WTC11 (cell line): Measurements from ENCODE around the gene PCDHGC5. TPM values are rescaled to one million over a fixed set of nuclear protein-coding genes. Genes with fewer than 3 reads are reported as not detected.
A peak's percentile ranks its signal among the peaks of the same experiment; 100 is the strongest.

Experiments used
- ATAC-seq: fragments of 200-7000 bp; cut with Tn5 transposase; 2 replicates; pipeline ENCODE4 v1.10.0; 2021; ENCODE audit warnings: mild to moderate bottlenecking, moderate library complexity
- CTCF ChIA-PET: fragments of 300-600 bp; sonication (Branson Sonifier 250); formaldehyde crosslinking; loops from one replicate; lab custom pipeline; 2021; ENCODE audit warnings: antibody characterized with exemption; lab: Charles Lee
- POLR2A ChIA-PET: fragments of 350-600 bp; sonication (Branson Sonifier 250); formaldehyde crosslinking; loops from one replicate; lab custom pipeline; 2021; ENCODE audit warnings: antibody characterized with exemption; lab: Charles Lee
- DNase-seq: peaks from one replicate; pipeline ENCODE4 v3.0.0; 2021; ENCODE audit warnings: low spot score
- H3K27ac Mint-ChIP-seq: 2 replicates; pipeline ENCODE4 v1.8.0; 2021; ENCODE audit warnings: mixed read lengths
- H3K27me3 Mint-ChIP-seq: 2 replicates; pipeline ENCODE4 v1.8.0; 2021; ENCODE audit warnings: low read depth, mild to moderate bottlenecking, moderate library complexity, mixed read lengths
- H3K36me3 Mint-ChIP-seq: 2 replicates; pipeline ENCODE4 v1.8.0; 2021; ENCODE audit warnings: mixed read lengths
- H3K4me1 Mint-ChIP-seq: 2 replicates; pipeline ENCODE4 v1.8.0; 2022; ENCODE audit warnings: mixed read lengths
- H3K4me3 Mint-ChIP-seq: 2 replicates; pipeline ENCODE4 v1.8.0; 2021; ENCODE audit warnings: mild to moderate bottlenecking, moderate library complexity, mixed read lengths
- H3K9me3 Mint-ChIP-seq: 2 replicates; pipeline ENCODE4 v1.8.0; 2021; ENCODE audit warnings: mixed read lengths
- ATF1 ChIP-seq: sonication (generic); formaldehyde crosslinking; IDR thresholded peaks from 2 replicates; pipeline ENCODE4 v1.8.1; 2023; ENCODE audit warnings: mild to moderate bottlenecking, moderate library complexity, missing genetic modification reagents
- CREB1 ChIP-seq: sonication (generic); formaldehyde crosslinking; IDR thresholded peaks from 2 replicates; pipeline ENCODE4 v1.8.0; 2023; ENCODE audit warnings: mild to moderate bottlenecking, missing genetic modification reagents
- EMX1 ChIP-seq: fragments of 250-450 bp; sonication (Bioruptor Pico); IDR thresholded peaks from 2 replicates; pipeline ENCODE4 v1.8.0; 2021; ENCODE audit warnings: mild to moderate bottlenecking
- ESRRA ChIP-seq: sonication (generic); formaldehyde crosslinking; IDR thresholded peaks from 2 replicates; pipeline ENCODE4 v1.8.1; 2022; ENCODE audit warnings: mild to moderate bottlenecking, missing genetic modification reagents, borderline replicate concordance
- GTF2I ChIP-seq: fragments of 250-450 bp; sonication (Bioruptor Pico); conservative IDR thresholded peaks from 2 replicates; pipeline ENCODE4 v1.4.0; 2021; ENCODE audit warnings: mild to moderate bottlenecking
- IRF2 ChIP-seq: sonication (generic); formaldehyde crosslinking; IDR thresholded peaks from 2 replicates; pipeline ENCODE4 v1.8.0; 2022; ENCODE audit warnings: low read depth, missing genetic modification reagents, borderline replicate concordance
- JAZF1 ChIP-seq: fragments of 250-450 bp; sonication (Bioruptor Pico); IDR thresholded peaks from 2 replicates; pipeline ENCODE4 v1.9.0; 2021; ENCODE audit warnings: moderate library complexity, mild to moderate bottlenecking, inconsistent platforms
- NFE2L1 ChIP-seq: sonication (generic); formaldehyde crosslinking; IDR thresholded peaks from 2 replicates; pipeline ENCODE4 v1.8.1; 2023; ENCODE audit warnings: missing genetic modification reagents
- RELA ChIP-seq: sonication (generic); formaldehyde crosslinking; IDR thresholded peaks from 2 replicates; pipeline ENCODE4 v1.8.1; 2022; ENCODE audit warnings: missing genetic modification reagents, mild to moderate bottlenecking, borderline replicate concordance
- SP1 ChIP-seq: sonication (generic); formaldehyde crosslinking; conservative IDR thresholded peaks from 2 replicates; pipeline ENCODE4 v1.8.1; 2022; ENCODE audit warnings: missing genetic modification reagents
- TEAD1 ChIP-seq: sonication (generic); formaldehyde crosslinking; IDR thresholded peaks from 2 replicates; pipeline ENCODE4 v1.8.0; 2022; ENCODE audit warnings: mild to moderate bottlenecking, missing genetic modification reagents
- ZNF396 ChIP-seq: fragments of 250-450 bp; sonication (Bioruptor Pico); IDR thresholded peaks from 2 replicates; pipeline ENCODE4 v1.8.0; 2021; ENCODE audit warnings: mild to moderate bottlenecking, moderate library complexity, borderline replicate concordance
- ZNF423 ChIP-seq: fragments of 250-450 bp; sonication (Bioruptor Pico); IDR thresholded peaks from 2 replicates; pipeline ENCODE4 v2.1.2; 2022; ENCODE audit warnings: mild to moderate bottlenecking, moderate library complexity
- total RNA-seq: library from RNA; stranded (reverse); gene quantifications from 3 replicates; pipeline ENCODE4 v1.2.3, GENCODE V29; 2021
- TF ChIP-seq, protein P1 (sequence below): sonication (generic); formaldehyde crosslinking; IDR thresholded peaks from 2 replicates; pipeline ENCODE4 v1.8.1; 2023; ENCODE audit warnings: mild to moderate bottlenecking, missing genetic modification reagents, moderate library complexity
- TF ChIP-seq, protein P2 (sequence below): sonication (generic); formaldehyde crosslinking; IDR thresholded peaks from 2 replicates; pipeline ENCODE4 v1.8.0; 2023; ENCODE audit warnings: missing genetic modification reagents, mild to moderate bottlenecking, borderline replicate concordance
- TF ChIP-seq, protein P3 (sequence below): fragments of 250-450 bp; sonication (Bioruptor Pico); IDR thresholded peaks from 2 replicates; pipeline ENCODE4 v1.9.0; 2021; ENCODE audit warnings: mild to moderate bottlenecking
- TF ChIP-seq, protein P4 (sequence below): sonication (generic); formaldehyde crosslinking; IDR thresholded peaks from 2 replicates; pipeline ENCODE4 v1.8.1; 2023; ENCODE audit warnings: mild to moderate bottlenecking, moderate library complexity, missing genetic modification reagents
- TF ChIP-seq, protein P5 (sequence below): sonication (generic); formaldehyde crosslinking; IDR thresholded peaks from 2 replicates; pipeline ENCODE4 v1.8.1; 2022; ENCODE audit warnings: low read depth, mild to moderate bottlenecking, moderate library complexity, missing genetic modification reagents, borderline replicate concordance
- TF ChIP-seq, protein P6 (sequence below): fragments of 250-450 bp; sonication (Bioruptor Pico); IDR thresholded peaks from 2 replicates; pipeline ENCODE4 v1.9.0; 2021; ENCODE audit warnings: moderate library complexity, mild to moderate bottlenecking, inconsistent platforms, borderline replicate concordance
- TF ChIP-seq, protein P7 (sequence below): sonication (generic); formaldehyde crosslinking; conservative IDR thresholded peaks from 2 replicates; pipeline ENCODE4 v1.8.1; 2022; ENCODE audit warnings: mild to moderate bottlenecking, missing genetic modification reagents

Gene PCDHGC5
- total RNA-seq, 1 experiment from 2014 or later = 1.5 TPM

DNA sequence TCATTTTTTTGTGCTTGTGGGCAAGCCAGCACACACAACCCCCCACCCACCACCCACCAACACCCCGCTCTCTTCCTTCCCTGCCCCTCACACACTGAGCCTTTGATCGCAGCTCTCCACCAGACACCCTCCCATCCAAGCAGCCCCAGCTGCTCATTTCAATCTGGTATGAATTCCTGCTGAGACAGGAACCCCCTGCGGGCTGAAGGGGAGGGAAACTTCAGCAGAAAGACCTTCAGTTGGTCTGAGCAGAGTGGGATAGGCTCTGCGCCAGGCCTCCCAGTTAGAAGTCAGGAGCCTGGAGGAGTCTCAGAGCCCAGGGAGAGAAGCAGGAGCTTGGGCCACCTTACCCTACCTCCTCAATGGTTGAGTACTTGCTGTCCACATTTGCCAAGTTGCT, 7.2 kb downstream of the PCDHGC5 start:
- Mint-ChIP-seq H3K27me3 (peaks cover 32% of the 10 kb centered on the region), H3K27ac (peak overlapping the region; percentile 13)
- peak; percentile 54 for DNase-seq
- TF ChIP-seq TEAD1 (CRISPR knock-in tag) (peak; percentile 79; the same call in 1 of the 2 replicates), ZNF396 (no peak), CREB1 (no peak), GTF2I (CRISPR knock-in tag) (no peak), ESRRA (CRISPR knock-in tag) (no peak), IRF2 (CRISPR knock-in tag) (no peak), RELA (CRISPR knock-in tag) (no peak), ZNF423 (peak; percentile 84), EMX1 (no peak), ATF1 (CRISPR knock-in tag) (no peak), NFE2L1 (CRISPR knock-in tag) (no peak), SP1 (CRISPR knock-in tag) (0 out of 2 replicates have a peak, but pooled peaks have one; percentile 52), JAZF1 (CRISPR knock-in tag) (no peak)
- TF ChIP-seq, protein P1, sequence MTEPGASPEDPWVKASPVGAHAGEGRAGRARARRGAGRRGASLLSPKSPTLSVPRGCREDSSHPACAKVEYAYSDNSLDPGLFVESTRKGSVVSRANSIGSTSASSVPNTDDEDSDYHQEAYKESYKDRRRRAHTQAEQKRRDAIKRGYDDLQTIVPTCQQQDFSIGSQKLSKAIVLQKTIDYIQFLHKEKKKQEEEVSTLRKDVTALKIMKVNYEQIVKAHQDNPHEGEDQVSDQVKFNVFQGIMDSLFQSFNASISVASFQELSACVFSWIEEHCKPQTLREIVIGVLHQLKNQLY (CRISPR knock-in tag) = no peak
- TF ChIP-seq, protein P2, sequence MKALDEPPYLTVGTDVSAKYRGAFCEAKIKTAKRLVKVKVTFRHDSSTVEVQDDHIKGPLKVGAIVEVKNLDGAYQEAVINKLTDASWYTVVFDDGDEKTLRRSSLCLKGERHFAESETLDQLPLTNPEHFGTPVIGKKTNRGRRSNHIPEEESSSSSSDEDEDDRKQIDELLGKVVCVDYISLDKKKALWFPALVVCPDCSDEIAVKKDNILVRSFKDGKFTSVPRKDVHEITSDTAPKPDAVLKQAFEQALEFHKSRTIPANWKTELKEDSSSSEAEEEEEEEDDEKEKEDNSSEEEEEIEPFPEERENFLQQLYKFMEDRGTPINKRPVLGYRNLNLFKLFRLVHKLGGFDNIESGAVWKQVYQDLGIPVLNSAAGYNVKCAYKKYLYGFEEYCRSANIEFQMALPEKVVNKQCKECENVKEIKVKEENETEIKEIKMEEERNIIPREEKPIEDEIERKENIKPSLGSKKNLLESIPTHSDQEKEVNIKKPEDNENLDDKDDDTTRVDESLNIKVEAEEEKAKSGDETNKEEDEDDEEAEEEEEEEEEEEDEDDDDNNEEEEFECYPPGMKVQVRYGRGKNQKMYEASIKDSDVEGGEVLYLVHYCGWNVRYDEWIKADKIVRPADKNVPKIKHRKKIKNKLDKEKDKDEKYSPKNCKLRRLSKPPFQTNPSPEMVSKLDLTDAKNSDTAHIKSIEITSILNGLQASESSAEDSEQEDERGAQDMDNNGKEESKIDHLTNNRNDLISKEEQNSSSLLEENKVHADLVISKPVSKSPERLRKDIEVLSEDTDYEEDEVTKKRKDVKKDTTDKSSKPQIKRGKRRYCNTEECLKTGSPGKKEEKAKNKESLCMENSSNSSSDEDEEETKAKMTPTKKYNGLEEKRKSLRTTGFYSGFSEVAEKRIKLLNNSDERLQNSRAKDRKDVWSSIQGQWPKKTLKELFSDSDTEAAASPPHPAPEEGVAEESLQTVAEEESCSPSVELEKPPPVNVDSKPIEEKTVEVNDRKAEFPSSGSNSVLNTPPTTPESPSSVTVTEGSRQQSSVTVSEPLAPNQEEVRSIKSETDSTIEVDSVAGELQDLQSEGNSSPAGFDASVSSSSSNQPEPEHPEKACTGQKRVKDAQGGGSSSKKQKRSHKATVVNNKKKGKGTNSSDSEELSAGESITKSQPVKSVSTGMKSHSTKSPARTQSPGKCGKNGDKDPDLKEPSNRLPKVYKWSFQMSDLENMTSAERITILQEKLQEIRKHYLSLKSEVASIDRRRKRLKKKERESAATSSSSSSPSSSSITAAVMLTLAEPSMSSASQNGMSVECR (CRISPR knock-in tag) = no peak
- TF ChIP-seq, protein P3, sequence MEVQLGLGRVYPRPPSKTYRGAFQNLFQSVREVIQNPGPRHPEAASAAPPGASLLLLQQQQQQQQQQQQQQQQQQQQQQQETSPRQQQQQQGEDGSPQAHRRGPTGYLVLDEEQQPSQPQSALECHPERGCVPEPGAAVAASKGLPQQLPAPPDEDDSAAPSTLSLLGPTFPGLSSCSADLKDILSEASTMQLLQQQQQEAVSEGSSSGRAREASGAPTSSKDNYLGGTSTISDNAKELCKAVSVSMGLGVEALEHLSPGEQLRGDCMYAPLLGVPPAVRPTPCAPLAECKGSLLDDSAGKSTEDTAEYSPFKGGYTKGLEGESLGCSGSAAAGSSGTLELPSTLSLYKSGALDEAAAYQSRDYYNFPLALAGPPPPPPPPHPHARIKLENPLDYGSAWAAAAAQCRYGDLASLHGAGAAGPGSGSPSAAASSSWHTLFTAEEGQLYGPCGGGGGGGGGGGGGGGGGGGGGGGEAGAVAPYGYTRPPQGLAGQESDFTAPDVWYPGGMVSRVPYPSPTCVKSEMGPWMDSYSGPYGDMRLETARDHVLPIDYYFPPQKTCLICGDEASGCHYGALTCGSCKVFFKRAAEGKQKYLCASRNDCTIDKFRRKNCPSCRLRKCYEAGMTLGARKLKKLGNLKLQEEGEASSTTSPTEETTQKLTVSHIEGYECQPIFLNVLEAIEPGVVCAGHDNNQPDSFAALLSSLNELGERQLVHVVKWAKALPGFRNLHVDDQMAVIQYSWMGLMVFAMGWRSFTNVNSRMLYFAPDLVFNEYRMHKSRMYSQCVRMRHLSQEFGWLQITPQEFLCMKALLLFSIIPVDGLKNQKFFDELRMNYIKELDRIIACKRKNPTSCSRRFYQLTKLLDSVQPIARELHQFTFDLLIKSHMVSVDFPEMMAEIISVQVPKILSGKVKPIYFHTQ (CRISPR knock-in tag) = no peak
- TF ChIP-seq, protein P4, sequence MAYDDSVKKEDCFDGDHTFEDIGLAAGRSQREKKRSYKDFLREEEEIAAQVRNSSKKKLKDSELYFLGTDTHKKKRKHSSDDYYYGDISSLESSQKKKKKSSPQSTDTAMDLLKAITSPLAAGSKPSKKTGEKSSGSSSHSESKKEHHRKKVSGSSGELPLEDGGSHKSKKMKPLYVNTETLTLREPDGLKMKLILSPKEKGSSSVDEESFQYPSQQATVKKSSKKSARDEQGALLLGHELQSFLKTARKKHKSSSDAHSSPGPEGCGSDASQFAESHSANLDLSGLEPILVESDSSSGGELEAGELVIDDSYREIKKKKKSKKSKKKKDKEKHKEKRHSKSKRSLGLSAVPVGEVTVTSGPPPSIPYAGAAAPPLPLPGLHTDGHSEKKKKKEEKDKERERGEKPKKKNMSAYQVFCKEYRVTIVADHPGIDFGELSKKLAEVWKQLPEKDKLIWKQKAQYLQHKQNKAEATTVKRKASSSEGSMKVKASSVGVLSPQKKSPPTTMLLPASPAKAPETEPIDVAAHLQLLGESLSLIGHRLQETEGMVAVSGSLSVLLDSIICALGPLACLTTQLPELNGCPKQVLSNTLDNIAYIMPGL (CRISPR knock-in tag) = no peak
- TF ChIP-seq, protein P5, sequence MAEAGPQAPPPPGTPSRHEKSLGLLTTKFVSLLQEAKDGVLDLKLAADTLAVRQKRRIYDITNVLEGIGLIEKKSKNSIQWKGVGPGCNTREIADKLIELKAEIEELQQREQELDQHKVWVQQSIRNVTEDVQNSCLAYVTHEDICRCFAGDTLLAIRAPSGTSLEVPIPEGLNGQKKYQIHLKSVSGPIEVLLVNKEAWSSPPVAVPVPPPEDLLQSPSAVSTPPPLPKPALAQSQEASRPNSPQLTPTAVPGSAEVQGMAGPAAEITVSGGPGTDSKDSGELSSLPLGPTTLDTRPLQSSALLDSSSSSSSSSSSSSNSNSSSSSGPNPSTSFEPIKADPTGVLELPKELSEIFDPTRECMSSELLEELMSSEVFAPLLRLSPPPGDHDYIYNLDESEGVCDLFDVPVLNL (CRISPR knock-in tag) = no peak
- TF ChIP-seq, protein P6, sequence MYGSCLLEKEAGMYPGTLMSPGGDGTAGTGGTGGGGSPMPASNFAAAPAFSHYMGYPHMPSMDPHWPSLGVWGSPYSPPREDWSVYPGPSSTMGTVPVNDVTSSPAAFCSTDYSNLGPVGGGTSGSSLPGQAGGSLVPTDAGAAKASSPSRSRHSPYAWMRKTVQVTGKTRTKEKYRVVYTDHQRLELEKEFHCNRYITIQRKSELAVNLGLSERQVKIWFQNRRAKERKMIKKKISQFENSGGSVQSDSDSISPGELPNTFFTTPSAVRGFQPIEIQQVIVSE (CRISPR knock-in tag) = no peak
- TF ChIP-seq, protein P7, sequence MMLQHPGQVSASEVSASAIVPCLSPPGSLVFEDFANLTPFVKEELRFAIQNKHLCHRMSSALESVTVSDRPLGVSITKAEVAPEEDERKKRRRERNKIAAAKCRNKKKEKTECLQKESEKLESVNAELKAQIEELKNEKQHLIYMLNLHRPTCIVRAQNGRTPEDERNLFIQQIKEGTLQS (CRISPR knock-in tag) = no peak
- TF ChIP-seq, all 79 proteins: peak for 3
- H3K4me3 Mint-ChIP-seq = no peak overlapping the region; the same call in 1 of the 2 replicates
- no peaks in the 10 kb centered on the region for H3K9me3 Mint-ChIP-seq
- peaks cover 41% of the 10 kb centered on the region for H3K4me1 Mint-ChIP-seq
- CTCF ChIA-PET = interaction anchor here (0.8 to 6.8 kb wide), 14 partner anchors 10 to 340 kb away, joined by 3 to 113 read pairs (median 10); partner anchors contain the start of genes PCDHB15, PCDHGA10, PCDHGA11 and PCDHGA12
- peak; percentile 42 for ATAC-seq
- peaks cover 12% of the 10 kb centered on the region for H3K36me3 Mint-ChIP-seq
- POLR2A ChIA-PET = interaction anchor here (0.7 to 4.5 kb wide), 3 partner anchors 11 to 19 kb away, joined by 4 to 17 read pairs (median 4); partner anchors contain the start of gene PCDHGC4
